Activated CD4-positive, alpha-beta T cell treated with anti-CD3 and anti-CD28 coated beads for 4 hours (primary cell): ENCODE data around the gene KLK11.

ENCODE experiments used
- DNase-seq, 2 donors: peaks; one replicate each; pipeline ENCODE4 v3.0.0-alpha.2; 2020

KLK11 gene

DNA sequence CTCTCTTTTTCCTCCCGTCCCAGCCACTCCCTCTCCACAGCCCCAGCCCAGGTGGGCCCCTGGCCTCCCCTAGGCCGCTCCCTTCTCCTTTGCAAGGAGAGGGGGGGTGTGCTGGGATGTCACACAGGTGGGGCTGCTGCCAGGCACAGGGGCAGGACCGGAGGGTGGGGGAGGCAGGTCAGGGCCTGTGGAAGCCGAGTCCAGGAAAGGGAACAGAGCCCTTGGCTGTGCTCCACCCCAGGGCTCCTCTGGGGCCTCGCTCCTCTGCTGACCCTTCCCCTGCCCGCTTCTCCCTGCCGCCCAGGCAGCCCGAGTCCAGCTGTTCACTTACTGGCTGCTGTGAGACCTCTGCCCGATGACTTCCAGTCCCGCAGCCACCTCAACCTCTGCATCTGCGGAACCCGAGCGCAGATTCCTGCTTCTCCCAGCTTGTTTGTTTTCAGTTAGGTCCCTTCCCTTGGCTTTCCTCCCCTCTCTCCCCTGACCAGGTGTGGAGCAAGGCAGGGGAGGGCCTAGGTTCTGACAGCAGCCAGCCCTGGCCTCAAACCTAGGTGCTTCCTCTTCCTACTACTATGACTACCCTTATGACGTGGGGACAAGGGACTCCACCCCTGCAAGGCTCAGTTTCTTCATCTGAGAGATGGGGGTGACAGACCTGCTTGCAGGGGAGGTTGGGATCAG is 850 bp upstream of the KLK11 start:
- DNase-seq, result no peak

DNA sequence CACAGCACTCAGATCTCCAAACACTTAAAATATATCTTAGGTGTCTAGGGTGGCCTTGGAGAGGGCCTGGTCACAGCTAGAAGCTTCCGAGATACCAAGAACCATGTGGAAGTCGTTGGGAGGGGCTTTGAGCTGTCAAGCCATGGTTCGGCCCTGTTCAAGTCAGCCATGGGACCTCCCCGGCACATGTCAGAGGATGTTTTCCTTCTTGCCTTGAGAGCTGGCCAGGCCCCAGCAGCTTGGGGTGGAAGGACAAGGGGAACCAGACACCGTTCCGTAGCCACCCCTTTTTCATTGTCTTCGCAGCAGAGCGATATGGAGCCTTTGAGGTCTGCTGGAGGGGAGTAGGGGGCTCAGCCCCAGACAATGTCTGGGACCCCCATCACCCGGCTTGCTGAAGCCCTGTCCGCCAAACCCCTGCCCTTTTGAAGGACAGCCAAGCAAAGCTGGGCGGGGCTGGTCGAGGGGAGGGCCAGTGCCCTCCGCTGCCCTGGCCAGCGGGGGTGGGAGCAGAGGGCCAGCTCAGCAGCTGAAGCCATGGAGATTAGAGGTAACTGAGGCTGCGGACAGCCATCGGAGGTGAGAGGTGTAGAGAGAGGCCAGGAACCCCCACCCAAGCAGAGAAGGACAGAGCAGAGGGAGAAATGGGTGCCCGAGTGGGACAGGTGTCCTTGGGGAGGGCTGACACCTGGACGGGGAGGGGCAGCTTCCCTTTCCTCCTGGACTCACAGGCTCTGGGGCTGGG is 435 bp downstream of the KLK11 start:
- no peak for DNase-seq

DNA sequence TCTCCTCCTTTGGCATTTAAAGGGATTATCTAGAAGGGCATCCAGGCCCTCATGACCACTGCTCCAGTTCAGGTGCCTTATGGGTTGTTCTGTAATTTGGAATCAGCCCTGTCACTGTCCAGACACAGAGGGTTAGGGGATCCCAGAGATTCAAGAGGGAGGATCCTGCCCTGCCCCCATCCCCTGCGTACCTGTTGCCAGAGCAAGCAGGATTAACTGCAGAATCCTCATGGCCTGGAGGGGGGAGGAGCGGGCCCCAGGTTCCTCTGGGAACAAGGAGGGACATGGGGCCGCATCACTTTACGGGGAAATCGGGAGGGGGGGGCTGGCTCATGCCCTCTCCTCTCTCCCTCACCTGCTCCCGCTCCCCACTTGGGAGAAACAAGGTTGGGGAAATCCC is 1.0 kb downstream of the KLK11 start:
- no peak for DNase-seq

DNA sequence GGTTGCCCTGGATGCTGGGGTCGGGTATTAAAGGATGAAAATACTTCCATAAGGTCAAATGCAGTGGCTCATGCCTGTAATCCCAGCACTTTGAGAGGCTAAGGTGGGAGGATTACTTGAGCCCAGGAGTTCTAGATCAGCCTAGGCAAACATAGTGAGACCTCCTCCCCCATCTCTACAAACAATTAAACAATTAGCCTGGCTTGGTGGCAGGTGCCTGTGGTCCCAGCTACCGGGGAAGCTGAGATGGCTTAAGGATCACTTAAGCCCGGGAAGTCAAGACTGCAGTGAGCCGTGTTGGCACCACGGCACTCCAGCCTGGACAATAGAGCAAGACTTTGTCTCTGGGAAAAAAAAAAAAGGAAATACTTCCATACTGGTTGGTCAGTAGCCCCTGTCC is 1.5 kb downstream of the KLK11 start:
- DNase-seq, result no peak

DNA sequence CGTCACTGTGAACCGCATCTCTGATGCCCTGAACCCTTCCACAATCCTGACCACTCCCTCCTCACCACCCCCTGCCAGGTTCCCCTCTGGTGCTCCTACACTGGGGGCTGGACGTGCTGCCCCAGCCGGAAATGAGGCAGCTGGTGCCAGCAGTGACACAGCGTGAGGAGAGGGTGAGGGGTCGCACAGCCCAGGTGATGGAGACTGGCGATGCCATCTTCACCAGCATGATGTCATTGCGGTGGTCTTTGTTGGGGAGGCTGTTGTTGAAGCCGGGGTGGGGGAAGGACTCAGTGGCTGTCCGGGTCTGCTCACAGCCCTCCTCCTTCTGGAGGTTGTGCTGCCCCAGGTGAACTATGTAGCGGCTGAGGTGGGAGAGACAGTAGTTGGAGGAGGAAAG is 2.5 kb downstream of the KLK11 start:
- DNase-seq, result no peak

DNA sequence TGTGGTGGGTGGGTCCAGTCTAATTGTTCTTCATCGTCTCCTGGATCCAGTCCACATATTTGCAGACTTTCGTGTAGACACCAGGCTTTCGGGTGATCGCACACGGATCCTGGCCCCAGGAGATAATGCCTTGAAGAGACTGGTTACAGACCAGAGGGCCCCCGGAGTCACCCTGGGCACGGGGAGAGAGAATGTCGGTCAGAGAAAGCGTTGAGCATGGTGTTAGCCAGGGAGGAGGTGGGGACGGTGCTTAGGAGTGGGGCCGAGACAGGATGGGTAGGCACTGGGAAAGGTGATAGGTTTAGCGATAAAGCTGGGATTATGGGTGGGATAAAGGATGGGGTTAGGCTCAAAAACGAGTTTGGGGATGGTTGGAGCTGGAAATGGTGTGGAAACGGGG is 3.9 kb downstream of the KLK11 start:
- no peak for DNase-seq

DNA sequence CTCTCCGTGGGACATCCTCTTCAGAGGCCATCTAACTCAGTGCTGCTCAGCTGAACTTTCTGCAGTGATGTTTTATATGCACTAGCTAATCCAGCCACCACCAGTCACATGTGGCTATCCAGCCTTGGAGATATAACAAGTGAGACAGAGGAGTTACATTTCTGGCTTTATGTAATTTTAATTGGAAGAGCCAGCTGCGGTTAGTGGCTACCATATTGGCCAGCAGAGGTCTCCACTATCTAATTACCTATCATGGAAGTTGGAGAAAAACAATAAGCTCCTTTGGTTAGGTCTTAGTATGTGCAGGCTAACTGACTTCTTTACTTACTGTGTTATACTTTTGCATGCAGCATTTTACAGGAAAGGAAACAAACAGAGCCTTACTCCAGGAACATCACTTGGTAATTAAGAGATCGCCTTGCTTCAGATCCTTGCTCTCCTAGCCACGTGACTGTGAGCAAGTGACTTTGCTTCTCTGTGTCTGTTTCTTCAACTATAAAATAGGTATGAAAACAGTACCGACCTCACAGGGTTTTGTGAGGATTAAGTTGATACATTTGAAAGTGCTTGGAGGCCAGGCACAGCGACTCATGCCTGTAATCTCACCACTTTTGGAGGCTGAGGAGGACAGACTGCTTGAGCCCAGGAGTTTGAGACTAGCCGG is 5.3 kb downstream of the KLK11 start:
- DNase-seq, result peak in 1 of 2 donors; percentile 10

DNA sequence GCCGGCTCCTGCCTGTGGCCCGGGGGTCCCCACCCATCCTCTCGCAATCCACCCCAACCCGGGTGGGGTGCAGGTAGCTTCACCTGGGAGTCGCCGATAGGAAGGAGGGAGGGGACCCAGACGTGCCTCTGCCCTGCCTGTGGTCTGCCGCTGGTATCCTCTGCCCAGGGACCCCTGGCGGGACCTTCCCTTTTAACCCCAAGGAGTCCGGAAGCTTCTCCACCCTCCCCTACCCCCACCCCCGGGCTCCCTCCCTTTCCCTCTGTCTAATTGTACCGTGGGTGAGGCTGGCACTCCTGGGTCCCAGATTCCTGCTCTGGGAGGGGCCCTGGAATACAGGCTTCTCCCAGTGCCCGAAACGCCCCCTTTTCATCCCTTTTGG is 6.9 kb downstream of the KLK11 start, which contains the start of gene KLK10:
Gene KLK10, minus strand, starts transcription at position 166 of the 382 bp plus-strand sequence. CDS start 579 bp downstream, outside the sequence.
- DNase-seq, result no peak

DNA sequence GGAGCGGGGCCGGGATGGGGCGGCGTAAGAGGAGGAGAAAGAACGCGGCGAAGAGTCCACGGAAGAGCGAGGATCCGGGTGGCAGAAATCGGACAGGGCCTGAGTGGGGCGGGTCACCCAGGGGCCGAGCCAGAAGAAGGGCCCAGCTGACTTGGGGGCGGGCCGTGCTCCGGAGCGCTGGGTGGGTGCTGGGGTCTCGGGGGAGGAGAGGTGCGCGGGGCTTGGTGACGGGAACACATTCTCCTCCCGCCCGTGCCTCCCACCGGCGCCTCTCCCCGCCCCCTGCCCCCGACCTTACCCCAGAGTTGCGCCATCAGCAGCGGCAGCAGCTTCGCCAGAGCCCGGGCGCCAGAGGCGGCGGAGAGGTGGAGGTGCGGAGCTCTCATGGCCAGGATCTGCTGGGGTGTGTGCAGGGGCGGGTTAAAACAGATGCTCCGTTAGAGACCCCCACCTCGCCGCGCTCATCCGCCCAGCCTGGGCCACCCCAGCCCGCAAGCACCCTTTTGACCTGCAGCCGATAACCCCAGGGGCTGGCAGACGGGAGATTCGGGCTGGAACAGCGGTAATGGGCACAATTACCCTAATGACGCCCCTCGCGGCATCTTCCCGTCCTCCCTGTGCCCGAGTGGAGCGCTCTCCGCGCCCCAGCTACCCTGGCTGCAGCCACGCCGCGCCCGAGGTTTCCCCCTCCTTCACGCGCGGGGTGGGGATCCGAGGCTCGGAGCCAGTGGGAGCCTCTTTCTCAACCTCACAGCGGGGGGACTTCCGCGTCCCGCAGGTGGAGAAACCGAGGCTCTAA is 7.5 kb downstream of the KLK11 start:
- no peak for DNase-seq

DNA sequence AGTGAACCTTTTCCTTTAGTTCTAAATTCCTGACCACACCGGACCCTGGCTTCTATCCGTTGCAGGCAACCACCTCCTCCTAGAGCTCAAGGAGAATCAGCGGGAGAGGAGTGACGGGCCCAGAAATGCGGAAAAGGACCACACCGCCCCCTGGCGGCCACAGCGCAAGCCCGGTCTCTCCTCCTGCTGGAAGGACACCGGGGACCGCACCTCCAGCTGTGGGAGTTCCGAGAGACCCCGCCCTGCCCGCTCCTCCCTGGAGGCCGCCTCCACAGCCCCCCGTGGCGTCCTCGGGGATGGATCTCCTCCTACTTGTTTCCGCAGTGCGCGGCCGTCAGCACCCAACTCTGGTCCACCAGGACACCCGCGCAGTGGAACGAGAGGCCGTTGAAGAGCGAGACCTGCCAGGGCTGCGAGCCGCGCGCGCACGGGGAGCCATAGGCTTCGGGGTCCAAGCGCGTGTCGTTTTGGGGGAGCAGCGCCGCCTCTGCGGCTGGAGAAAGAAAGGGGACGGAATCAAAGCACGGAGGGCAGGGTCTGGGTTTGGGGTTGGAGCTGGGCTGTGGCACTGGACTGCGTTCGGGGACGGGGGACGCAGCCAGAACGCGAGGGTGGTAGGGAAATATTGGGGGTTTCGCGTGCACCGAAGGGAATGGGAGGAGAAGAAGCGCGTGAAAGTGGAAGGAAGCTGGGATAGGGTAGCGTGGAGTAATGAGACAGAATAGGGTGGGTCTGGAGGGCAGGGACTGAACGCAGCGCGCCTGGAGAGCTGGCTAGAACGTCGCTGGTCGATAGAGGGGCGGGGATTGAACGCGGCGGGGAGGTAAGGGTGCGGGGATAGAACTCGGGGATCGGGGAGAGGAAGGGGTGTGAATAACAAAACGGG is 9.4 kb downstream of the KLK11 start:
- peak; percentile 16 to 40 for DNase-seq

DNA sequence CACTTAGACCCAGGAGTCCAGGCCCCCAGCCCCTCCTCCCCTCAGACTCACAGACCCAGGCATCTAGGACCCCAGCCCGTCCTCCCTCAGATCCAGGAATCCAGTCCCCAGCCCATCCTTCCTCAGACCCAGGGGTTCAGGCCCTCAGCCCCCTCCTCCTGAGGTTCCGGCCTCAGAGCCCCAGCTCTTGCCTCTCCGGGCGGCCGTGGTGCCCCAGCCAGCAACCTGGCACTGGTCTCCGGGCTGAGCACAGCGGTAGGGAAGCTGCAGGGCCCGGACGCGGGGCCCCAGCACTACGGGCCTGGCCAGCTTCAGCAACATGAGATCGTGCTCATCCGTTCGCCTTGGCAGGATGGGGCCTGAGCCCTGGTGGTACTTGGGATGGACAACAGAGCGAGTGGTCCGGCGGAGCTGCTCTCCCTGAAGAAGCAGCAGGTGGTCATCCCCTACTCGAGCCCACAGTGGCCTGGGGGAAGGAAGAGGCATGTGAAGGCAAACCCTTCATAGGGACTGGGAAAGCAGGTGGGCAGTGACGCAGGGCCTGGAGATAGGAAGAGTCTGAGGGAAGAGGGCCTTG is 10.6 kb downstream of the KLK11 start:
- DNase-seq, result no peak

DNA sequence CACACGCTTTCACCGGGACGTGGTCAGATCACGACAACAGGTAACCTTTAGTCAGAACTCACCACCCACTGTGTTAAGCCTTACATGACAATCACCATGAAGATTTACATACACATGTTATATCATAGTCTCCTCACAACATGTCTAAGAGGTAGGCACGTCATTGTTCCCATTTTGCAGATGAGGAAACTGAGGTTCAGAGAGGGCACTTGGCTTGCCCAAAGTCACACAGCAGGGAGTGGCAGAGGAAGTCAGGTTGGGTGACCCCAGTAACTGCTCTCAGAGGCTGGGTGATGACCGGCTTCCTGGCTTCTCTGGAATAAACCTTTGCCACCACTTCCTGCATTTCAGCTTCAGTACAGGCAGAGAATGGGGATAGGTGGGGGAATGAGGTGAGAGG is 12.2 kb downstream of the KLK11 start:
- no peak for DNase-seq

DNA sequence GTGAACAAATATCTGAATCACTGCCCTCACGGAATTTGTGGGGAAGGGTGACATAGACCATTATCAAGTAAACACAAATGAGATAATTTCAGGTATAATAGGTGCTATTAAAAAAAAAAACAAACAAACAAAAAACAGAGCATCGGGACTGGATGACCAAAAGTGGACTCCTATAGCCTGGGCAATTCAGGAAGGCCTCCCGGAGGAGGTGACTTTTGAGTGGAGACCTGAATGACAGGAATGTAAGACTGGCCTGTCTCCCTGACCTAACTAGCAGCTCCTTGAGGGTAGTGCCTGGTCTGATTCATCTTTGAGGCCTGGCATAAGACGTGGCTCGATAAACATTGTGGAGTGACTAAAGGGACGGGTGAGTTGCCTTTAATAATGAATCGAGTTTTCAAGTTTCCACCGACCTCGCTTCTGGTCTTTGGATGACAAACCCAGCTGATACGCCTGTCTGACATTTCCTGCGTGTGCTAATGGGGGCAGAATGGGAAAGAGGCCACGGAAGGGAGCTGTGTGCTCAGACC is 13.7 kb downstream of the KLK11 start:
- no peak for DNase-seq

DNA sequence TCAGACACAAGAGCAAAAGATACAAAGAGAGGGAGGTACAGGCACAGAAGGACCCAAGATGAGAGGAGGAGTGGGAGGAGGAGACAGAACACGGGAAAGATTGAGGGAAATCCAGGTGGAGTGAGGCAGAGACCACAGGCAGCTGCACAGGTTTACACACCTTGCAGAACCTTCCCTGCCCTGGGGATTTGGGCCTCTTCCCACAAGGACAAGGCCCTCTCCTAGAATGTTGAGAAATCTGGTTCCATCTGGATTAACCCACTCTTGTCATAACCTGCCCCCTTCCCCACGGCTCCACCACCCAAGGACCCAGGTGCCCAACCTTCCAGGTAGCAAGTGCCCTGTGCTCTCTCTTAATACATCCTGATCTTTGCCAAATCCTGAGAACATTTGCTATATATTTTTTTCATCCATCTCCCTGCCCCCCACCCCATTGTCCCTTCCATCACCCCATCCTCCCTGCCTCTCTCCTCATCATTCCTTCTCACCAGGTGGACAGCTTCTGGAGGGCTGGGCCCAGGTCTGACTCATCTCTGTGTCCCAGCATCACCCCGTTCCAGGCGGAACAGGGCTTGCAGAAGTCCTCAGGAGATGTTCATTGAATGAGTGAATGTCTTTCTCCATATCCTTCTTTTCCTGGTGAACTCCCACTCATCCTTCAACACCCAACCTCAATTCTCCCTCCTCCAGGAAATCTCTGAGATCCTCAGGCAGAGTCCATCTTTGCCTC is 16.2 kb downstream of the KLK11 start:
- no peak for DNase-seq

DNA sequence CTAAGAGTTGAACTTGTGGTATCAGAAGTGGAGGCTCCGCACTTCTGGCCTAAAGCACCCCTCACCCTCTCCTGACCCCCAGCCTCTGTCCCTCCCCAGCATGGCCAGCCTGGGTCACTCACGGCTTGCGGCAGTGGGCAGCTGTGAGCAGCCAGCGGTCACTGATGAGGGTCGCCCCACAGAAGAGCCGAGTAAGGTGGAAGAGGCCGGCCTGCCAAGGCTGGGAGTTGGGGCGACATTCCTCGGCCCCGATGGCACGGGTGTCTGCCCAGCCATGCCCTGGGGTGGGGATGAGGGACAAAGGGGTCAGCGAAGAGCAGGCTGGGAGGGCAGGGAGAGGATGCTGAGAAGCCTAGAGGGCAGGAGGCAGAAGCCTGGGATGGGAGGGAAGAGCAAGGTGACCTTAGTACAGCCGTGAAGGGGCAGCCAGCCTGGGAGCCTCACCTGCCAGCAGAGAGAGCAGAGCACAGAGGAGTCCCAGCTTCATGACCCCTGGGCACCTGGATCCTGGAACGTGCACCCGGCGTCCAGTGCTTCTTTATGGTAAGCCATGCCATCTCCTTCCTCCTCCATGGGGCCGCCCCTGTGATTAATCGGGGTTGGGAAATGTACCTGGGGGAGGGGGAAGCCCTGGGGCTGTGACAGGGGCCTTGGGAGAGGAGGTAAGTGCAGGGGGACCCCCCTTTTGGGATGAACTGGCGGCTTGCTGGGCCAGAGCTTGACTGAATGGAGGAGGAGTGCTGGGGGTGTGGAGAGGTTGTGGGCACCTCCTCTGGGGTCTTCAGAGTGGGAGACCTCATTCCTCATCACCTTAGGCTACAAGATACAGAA is 17.1 kb downstream of the KLK11 start:
- DNase-seq, result no peak

DNA sequence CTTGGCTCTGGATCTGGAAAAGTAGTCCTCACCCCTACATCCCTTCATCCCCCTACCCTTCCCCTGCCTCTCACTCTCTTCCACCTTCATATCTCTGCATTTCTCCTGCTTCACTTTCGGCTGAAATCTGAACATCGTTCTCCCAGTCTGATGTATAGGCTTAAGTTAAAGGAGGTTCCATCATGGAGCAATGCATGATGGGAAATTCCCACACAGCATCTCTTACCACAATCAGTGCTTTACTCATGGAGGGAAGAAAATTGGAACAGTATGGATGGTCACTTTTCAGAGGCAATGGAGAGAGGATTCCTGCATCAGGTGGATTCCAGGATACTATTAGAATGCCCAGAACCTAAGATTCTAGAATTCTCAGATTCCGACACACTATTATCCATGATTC is 18.9 kb downstream of the KLK11 start:
- no peak for DNase-seq

DNA sequence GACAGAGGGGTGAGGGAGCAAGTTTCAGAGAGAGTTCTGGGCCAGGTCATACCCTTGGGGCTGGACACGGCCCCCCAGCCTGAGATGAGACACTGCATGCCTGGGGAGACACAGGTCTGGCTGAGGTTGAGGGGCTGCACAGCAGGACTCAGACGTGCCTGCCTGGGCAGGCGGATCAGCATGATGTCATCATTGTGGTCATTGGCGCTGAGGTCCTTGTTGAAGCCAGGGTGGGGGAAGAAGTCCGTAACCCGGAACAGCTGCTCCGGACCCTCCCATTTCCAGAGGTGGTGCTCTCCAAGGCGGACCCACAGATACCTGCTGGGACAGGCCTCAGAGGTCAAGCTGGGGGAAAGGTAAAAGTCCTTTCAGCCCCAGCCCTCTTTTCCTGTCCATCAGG is 20.0 kb downstream of the KLK11 start:
- DNase-seq, result no peak

DNA sequence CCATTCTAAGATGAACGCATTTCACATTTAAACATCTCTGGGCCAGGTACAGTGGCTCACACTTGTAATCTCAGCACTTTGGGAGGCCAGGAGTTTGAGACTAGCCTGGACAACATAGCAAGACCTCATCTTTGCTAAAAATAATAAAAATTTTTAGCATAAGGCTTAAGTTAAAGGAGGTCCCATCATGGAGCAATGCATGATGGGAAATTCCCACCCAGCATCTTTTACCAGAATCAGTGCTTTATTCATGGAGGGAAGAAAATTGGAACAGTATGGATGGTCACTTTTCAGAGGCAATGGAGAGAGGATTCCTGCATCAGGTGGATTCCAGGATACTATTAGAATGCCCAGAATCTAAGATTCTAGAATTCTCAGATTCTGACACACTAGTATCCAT is 21.2 kb downstream of the KLK11 start:
- DNase-seq, result no peak

DNA sequence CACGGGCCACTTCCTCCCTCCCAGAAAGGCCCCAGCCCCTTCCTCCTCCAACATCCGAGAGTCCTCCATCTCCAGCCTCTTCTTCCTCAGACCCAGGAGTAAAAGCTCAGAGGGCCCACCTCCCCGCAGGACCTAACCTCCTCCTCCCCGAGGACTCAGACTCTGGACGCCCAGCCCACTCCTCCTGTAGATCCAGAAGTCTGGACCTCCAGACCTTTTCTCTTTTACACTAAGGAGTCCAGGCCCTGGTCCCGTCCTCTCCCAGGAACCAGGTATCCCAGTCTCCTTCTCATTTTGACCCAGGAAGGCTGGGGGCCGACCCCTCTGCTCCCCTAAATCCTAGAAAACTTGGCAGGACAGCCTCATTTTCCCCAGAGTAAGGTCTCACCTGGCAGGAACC is 23.1 kb downstream of the KLK11 start:
- DNase-seq, result no peak
